Measurements from ENCODE around the gene DERL3. TPM values are rescaled to one million over a fixed set of nuclear protein-coding genes. Genes with fewer than 3 reads are reported as not detected.

Gene DERL3
- polyA plus RNA-seq, 1 experiment: 0.27 TPM

GRCh38 chr22:23833017-23833751 lies 5.6 kb downstream of the DERL3 start:
- no peaks in the 10 kb centered on the region for H3K27me3 ChIP-seq (ENCODE audit: control insufficient read depth, insufficient read depth, low read length)
- no peak overlapping the region for H3K27ac ChIP-seq (ENCODE audit: low read depth, low read length)
- CTCF ChIA-PET: interaction anchor here (1.2 kb wide), 1 partner anchor 16 kb away, joined by 3 read pairs; no protein-coding TSS in a partner anchor
- no peak overlapping the region for H3K4me3 ChIP-seq (ENCODE audit: low read depth, low read length)
- DNase-seq (ENCODE audit: low read depth, low spot score): no peak
- POLR2A ChIA-PET: no interaction called here
- H3K9me3 ChIP-seq (ENCODE audit: control insufficient read depth, insufficient read depth, low read length): peaks cover 16% of the 10 kb centered on the region
- no peak for TF ChIP-seq CTCF (IDR thresholded peaks at IDR 0.05; ENCODE audit: low read depth, low read length)

- Histone ChIP-seq H3K27ac (ENCODE audit: low read depth, low read length) (no peak overlapping the region), H3K9me3 (ENCODE audit: control insufficient read depth, insufficient read depth, low read length) (peaks cover 18% of the 10 kb centered on the region), H3K4me3 (ENCODE audit: low read depth, low read length) (no peak overlapping the region), H3K27me3 (ENCODE audit: control insufficient read depth, insufficient read depth, low read length) (no peaks in the 10 kb centered on the region)
- ChIA-PET POLR2A (interaction anchor here (0.6 kb wide), 1 partner anchor 17 kb away, joined by 3 read pairs; no protein-coding TSS in a partner anchor), CTCF (interaction anchor here (1.2 kb wide), 1 partner anchor 17 kb away, joined by 3 read pairs; no protein-coding TSS in a partner anchor)
- TF ChIP-seq CTCF (IDR thresholded peaks at IDR 0.05; ENCODE audit: low read depth, low read length): no peak
- DNase-seq (ENCODE audit: low read depth, low spot score): no peak
These were observed 6.4 kb downstream of the DERL3 start for GRCh38 chr22:23832226-23833016.

- POLR2A ChIA-PET: no interaction called here
- H3K27ac ChIP-seq (ENCODE audit: low read depth, low read length): no peak overlapping the region
- TF ChIP-seq CTCF (IDR thresholded peaks at IDR 0.05; ENCODE audit: low read depth, low read length): no peak
- no peak for DNase-seq (ENCODE audit: low read depth, low spot score)
- no peaks in the 10 kb centered on the region for H3K27me3 ChIP-seq (ENCODE audit: control insufficient read depth, insufficient read depth, low read length)
- H3K9me3 ChIP-seq (ENCODE audit: control insufficient read depth, insufficient read depth, low read length): peaks cover 18% of the 10 kb centered on the region
- CTCF ChIA-PET: interaction anchor here (0.5 kb wide), 1 partner anchor 66 kb away, joined by 4 read pairs; no protein-coding TSS in a partner anchor
- H3K4me3 ChIP-seq (ENCODE audit: low read depth, low read length): no peak overlapping the region
These were observed 7.0 kb downstream of the DERL3 start for GRCh38 chr22:23831781-23832180.

GRCh38 chr22:23831261-23831660 lies 7.5 kb downstream of the DERL3 start:
- POLR2A ChIA-PET: interaction anchor here (0.7 kb wide), 1 partner anchor 98 kb away, joined by 6 read pairs; no protein-coding TSS in a partner anchor
- H3K4me3 ChIP-seq (ENCODE audit: low read depth, low read length): no peak overlapping the region
- DNase-seq (ENCODE audit: low read depth, low spot score): no peak
- H3K27me3 ChIP-seq (ENCODE audit: control insufficient read depth, insufficient read depth, low read length): no peaks in the 10 kb centered on the region
- CTCF ChIA-PET: interaction anchor here (0.5 kb wide), 1 partner anchor 65 kb away, joined by 4 read pairs; no protein-coding TSS in a partner anchor
- no peak overlapping the region for H3K27ac ChIP-seq (ENCODE audit: low read depth, low read length)
- TF ChIP-seq CTCF (IDR thresholded peaks at IDR 0.05; ENCODE audit: low read depth, low read length): no peak
- H3K9me3 ChIP-seq (ENCODE audit: control insufficient read depth, insufficient read depth, low read length): peaks cover 18% of the 10 kb centered on the region

Measured in AG04450 (cell line).